Activated CD4-positive, CD25-positive, alpha-beta regulatory T cell treated with anti-CD3 and anti-CD28 coated beads, Interleukin-2, amount 50 U/mL, for 16 hours (primary cell): Measurements from ENCODE around the gene PIK3R3.

Experiments used
- DNase-seq: peaks from one replicate; pipeline ENCODE4 v3.0.0-alpha.2; 2020; ENCODE audit warnings: low read depth, low spot score

PIK3R3 gene

DNA sequence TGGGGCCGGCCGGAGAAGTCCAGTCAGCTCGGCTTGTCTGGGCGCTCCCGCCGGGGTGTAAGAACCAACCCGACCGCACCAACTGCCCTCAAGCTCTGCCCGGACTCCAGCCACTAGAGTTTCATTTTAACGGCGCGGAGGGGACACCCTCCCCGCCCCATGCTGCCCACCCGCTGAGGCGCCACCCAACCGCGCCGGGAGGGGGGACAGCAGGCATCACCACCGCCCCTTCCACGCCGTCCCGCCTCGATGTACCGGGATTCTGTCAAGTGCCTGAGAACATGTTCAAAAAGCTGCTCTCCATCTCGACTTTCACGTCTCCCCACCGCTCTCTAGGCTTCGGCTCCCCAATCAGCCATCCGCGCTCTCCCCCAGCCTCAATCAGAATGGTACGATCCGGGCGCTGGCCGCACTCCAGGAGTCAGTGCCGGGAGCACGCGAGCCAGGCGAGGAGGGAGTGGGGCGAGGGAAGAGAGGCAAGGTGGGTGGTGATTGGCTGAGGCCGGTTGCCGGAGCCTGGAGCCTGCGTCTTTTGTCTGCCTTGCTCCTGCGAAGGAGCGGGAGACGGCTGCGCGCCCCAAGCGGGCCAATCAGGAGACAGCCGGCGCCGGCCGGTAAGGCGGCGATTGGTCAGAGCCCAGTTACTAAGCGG is at the start of gene PIK3R3:
Gene PIK3R3, minus strand, starts transcription at position 101 of the 652 bp plus-strand sequence. CDS start 677 bp downstream, outside the sequence.
- DNase-seq = peak; percentile 72

GRCh38 chr1:46181343-46182260 is 49.2 kb upstream of the PIK3R3 start:
- no peak for DNase-seq

DNA sequence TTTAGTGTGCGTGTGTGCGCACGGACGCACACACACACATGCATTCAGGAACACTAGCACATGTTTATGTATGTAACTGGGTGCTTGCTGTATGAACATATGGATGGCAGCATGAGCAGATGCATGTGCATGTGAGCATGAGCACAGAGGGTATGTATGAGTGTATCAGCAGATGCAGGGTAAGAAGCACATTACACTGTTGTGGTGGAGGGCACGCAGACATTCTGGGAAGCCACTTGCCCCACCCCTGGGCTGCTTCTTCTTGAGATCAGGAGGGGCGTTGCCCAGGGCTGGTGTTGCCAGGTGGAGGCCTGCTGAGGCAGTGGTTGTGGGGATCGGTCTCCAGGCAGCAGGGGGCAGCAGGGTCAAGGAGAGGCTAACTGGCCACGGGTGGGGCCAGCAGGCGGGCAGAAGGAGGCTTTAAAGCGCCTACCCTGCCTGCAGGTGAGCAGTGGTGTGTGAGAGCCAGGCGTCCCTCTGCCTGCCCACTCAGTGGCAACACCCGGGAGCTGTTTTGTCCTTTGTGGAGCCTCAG is 47.7 kb upstream of the PIK3R3 start:
- no peak for DNase-seq

- peak; percentile 42 for DNase-seq
Measured at GRCh38 chr1:46179138-46180081, 47.0 kb upstream of the PIK3R3 start.

DNA sequence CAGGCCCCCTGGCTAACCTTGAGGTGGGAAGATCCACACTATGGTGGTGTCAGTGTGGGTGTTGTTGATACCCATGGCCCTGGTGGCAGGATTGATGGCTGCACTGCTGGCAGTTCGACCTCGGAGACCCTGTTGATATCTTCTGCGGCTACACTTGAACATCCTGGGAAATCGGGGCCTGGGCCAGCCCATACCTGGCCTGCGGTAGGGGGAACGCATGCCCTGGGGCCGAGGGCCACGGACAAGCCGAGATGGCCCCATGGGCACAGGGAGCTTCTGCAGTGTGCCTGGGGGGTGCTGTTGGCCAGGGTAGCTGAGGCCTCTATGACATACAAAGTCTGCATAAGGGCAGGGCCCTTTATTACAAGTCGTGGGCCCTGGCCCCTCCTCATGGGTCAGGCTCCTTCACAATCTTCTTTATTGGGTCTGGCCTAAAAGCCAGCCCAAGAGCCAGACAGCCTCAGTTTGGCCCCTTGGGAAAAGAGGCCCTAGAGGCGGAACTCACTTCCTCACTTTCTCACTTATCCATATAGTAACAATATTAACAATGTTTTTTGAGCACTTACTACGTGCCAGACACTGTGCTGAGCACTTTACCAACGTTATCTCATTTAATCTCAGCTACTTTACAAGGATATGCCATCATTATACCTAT is 43.9 kb upstream of the PIK3R3 start, which contains the start of gene P3R3URF:
Gene P3R3URF, minus strand, starts transcription at position 278 of the 655 bp plus-strand sequence. Its CDS starts 17 bp downstream, at position 261.
- DNase-seq = no peak

DNA sequence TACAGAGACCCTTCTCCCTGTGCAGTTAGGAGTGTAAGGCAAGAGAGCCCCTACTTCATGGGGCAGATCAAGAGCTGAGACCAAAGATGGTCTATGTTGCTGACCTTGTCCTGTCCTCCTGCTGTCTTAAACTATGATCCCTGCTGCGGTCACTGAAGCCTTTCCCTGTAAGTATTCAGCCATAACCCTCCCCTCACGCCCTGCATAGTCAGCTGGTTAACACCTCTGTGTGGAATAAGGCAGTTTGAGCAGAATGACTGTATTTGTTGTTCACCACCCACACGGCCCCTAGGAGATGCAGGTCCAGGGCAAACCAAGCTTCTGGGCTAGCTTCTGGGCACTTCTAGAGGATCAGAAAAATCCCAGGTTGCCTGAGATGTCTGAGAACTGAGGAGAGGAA is 42.8 kb upstream of the PIK3R3 start:
- DNase-seq = no peak

- no peak for DNase-seq
Measured at GRCh38 chr1:46174448-46175231, 42.2 kb upstream of the PIK3R3 start, which contains the start of gene TSPAN1. Gene TSPAN1 (plus strand): TSS chr1:46175087. CDS start chr1:46181108, 6,021 bp downstream.

DNA sequence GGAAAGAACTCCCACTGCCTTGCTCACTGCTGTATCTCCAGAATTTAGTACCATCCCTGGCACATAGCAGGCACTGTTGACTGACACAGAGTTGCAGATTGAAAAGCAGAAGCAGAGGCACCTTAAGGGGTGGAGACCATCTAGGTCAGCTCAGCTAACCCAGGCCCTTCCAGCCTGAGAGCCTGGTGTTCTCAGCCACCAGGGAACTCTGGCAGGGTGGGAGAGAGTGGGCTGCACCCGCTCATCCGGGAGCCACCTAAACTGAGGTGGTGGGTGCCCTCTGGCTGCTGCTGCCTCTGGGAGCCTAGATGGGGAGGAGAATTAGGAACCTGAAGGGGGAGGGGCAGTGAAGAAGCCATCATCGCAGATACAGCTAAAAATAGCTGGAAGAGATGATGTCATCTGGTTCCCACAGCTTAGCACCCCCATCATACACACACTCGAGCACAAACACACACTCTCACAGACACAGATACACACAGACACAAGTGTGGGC is 41.0 kb upstream of the PIK3R3 start:
- DNase-seq = no peak

GRCh38 chr1:46172321-46172720 is 39.9 kb upstream of the PIK3R3 start:
- DNase-seq = no peak

- no peak for DNase-seq
Measured at GRCh38 chr1:46171871-46172270, 39.4 kb upstream of the PIK3R3 start.

DNA sequence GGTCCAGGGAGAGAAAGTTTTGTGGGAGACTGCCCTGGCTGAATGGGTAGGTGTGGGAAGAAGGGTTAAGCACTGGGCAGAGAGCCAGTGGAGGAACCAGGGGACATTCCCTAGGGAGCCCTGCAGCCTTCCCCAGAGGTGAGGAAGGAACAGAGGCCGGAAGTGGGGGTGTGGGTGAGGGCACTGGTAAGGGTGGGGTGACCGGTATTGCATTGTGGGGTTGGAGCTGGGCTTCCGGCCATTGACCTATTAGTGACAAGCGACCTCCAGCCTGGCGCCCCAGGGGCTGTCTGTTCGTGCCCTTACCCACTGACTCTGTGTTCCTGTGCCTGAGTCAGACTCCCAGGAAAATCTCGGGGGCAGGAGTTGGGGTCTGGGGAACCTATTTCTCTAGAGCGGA is 38.9 kb upstream of the PIK3R3 start:
- no peak for DNase-seq

DNA sequence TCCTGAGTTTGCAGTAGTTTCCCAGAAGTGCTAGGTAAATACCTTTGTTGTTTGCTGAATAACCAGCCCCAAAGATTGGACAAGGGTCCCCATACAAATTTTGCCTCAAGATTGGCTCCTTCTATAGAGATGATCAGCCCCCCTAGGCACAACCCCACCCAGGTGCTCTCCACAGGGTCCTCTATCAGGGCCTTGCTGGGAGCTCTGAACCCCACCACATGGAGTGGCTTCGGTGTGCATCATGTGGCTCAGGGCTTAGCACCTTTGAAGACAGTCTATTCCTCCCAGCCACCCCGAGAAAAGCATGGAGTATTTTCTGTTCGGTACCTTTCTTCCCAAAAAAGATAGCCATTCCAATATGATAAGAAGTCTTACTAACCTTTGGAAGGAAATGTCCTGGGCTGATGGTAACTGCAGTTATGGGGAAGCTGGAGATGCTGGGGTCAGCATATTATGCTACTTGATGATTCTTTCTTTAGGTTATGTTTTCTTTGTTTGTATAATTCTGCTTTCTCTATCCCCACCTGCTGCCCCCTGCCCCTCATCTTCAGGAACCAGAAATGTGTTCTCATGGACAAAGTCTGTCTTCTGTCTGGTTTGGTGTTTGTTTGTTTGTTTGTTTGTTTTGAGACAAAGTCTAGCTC is 37.5 kb upstream of the PIK3R3 start:
- DNase-seq = no peak

GRCh38 chr1:46168477-46168876 is 36.0 kb upstream of the PIK3R3 start:
- no peak for DNase-seq

DNA sequence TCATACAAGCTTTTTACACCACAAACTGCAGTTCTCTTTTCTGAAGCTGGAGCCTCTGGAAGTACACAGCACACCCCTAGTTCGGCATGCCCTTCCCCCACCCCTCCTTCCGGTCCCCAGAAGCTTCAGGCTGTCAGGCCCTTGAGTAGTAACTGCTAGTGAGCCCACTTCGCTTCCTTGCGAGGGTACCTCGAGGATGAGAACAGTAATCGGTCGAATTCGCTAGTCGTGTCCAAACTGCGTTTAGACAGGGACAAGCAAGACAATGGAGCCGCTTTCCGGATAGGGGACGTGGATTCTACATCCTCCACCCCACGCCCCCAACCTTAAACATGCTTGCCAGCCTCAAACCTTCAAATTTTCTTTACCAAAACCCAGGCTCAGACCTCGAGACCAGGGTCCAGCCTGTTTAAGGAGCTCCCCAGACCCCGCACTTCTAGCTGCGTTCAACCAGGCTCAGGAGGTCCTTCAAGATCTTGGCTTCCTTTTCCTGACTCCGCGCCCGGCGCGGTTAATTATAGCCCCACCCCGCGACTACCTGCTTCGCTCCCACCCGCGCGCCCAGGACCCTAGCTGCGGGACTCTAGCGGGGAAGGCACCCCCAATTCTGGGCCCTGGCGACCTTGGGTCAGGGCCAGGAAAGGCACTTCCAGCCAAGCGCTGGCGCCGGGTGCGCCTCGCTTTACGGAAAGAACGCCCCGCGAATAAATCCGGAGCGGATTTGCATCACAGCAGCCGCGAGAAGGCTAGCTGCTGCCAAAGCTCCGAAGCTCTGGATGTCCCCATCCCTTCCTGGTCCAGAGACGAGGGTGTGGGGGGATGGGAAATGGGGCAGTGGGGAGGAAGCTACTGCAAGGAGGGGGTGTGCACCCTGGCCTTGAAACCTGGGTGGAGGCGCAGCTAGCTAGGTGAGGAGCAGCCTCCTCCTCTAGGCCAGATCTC is 34.4 kb upstream of the PIK3R3 start:
- no peak for DNase-seq

DNA sequence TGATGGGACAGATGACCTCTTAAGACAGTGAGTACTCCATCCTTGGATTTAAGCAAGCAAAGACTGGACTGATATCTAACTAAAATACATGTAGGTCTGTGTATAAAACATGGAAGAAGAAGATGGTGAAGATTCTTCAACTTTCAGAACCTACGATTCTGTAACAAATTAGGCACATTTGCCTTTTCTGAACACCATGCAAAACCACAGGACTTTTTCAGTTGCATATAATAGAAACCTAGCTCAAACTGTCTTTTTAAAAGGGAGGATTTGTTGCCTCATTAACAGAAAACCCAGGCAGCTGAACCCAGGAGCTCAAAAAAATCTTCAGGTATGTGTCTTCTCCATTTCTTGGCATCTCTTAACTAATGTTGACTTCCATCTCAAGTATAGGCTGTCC is 27.8 kb upstream of the PIK3R3 start:
- no peak for DNase-seq

DNA sequence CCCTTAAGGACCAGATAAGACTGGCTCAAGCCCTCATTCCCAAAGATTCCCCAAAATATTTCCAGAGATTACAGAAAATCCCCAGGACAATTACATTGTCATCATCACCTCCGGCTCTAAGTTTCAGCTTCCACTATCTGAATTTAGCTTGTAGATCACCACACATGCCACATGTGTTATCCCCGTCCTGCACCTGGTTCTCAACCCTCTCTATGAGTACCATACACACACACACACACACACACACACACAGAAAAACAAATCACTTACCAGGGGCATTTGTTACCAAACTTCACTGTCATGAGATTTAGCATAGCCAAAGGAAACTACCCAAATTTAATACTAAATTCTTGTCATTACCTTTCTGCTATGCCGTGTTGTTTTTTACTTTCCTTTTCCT is 27.1 kb upstream of the PIK3R3 start:
- no peak for DNase-seq

DNA sequence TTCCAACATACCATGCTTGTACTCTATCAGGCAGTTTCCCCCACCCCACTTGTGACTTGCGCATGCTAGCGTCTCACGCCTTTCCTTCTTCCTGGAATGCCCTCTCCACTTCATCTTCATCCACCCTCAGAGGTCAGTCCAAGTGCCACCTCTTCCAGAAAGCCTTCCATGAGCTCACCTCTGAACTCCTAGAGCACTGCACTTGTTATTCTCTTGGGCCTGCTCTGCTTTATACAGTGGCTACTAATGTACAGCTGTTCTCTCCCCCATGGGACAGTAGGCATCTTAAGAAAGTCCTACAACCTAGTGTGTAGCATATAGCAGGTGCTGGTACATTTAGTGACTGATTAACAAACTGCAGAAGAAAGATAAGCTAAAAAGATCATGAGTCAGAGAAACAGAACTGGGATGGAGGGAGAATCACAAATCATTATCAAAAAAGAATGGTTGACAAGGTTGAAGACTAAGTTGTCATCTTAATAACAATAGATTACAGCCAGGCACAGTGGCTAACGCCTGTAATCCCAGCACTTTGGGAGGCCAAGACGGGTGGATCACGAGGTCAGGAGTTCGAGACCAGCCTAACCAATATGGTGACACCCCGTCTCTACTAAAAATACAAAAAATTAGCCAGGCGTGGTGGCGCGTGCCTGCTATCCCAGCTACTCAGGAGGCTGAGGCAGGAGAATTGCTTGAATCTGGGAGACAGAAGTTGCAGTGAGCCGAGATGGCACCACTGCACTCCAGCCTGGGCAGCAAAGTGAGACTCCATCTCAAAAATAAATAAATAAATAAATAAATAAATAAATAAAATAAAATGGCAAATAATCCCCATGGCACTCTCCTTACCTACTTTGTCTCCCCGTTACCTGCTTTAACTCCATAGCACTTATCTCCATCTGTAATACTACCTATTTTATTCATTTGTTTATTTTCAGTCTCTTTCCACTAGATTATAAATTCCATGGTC is 26.2 kb upstream of the PIK3R3 start:
- DNase-seq = no peak
